HepG2 (cell line): ENCODE measurements around the gene CUL5. TPM values are rescaled to one million over a fixed set of nuclear protein-coding genes. Genes with fewer than 3 reads are reported as not detected.

Experiments
- ATAC-seq: fragments of 200-7000 bp; cut with Tn5 transposase; 3 replicates; pipeline ENCODE4 v1.9.1; 2020; ENCODE audit warnings: mild to moderate bottlenecking, moderate library complexity
- BruUV-seq: library from RNA; stranded (reverse); fragments of 400-500 nt; replicated peaks from 2 replicates; lab custom pipeline; 2021; lab: Mats Ljungman, UMichigan
- CTCF ChIA-PET: fragments of 300-600 bp; formaldehyde crosslinking; extraction: SDS; loops from one replicate; lab custom pipeline; 2021; ENCODE audit warnings: low total read pairs, inconsistent platforms, low intra/inter-chr PET ratio; lab: Yijun Ruan, JAX
- POLR2A ChIA-PET: fragments of 350-600 bp; sonication (Branson Sonifier 250); formaldehyde crosslinking; loops from one replicate; lab custom pipeline; 2020; ENCODE audit warnings: antibody characterized with exemption, inconsistent platforms; lab: Yijun Ruan, JAX
- DNase-seq: peaks from one replicate; pipeline ENCODE4 v3.0.0-alpha.2; 2015; ENCODE audit warnings: low spot score
- FAIRE-seq: peaks from 3 replicates; lab custom pipeline; 2011; peaks lifted over from hg19 to GRCh38; lab: Jason Lieb, UNC
- H2AFZ ChIP-seq: one replicate; pipeline ENCODE4 v1.6.1; 2011; ENCODE audit warnings: low read length, inconsistent platforms
- H3K27ac ChIP-seq: fragments of 300-600 bp; 3 replicates; pipeline ENCODE4 v1.8.0; 2011; ENCODE audit warnings: mixed run types, mild to moderate bottlenecking, mixed read lengths, low read length, inconsistent platforms; ENCODE audit not compliant: insufficient read depth; ENCODE audit errors: extremely low read length
- H3K27me3 ChIP-seq, 2 experiments: fragments of 200-600 bp in 1 of 2; 2 replicates in 1 of 2; 3 replicates in 1 of 2; pipeline versions ENCODE4 v1.6.0 to v1.8.0; 2011; ENCODE audit warnings: low read length in 2 of 2, mild to moderate bottlenecking in 2 of 2, moderate library complexity in 2 of 2, inconsistent platforms in 1 of 2; ENCODE audit not compliant: insufficient read depth in 2 of 2, control insufficient read depth in 1 of 2
- H3K36me3 ChIP-seq, 2 experiments: fragments of 200-600 bp in 1 of 2; replicated peaks in 1 of 2; 2 replicates in 1 of 2; 3 replicates in 1 of 2; pipeline versions ENCODE4 v1.5.1 to v1.8.0; 2011; ENCODE audit warnings: low read length in 2 of 2, inconsistent platforms in 1 of 2; ENCODE audit not compliant: insufficient read depth in 2 of 2, control insufficient read depth in 1 of 2
- H3K4me1 ChIP-seq: 2 replicates; pipeline ENCODE4 v1.5.1; 2012; ENCODE audit warnings: low read length, inconsistent platforms; ENCODE audit not compliant: insufficient read depth
- H3K4me2 ChIP-seq: 2 replicates; pipeline ENCODE4 v1.6.0; 2011; ENCODE audit warnings: low read depth, low read length, inconsistent platforms
- H3K4me3 ChIP-seq, 3 experiments: fragments of 200-600 bp in 1 of 3; sonication (generic), shearing (Covaris generic) in 1 of 3; replicated peaks in 1 of 3; 2 replicates each; pipeline ENCODE4 v1.5.1; 2011 to 2016; ENCODE audit warnings: low read length in 3 of 3, inconsistent platforms in 2 of 3, low read depth in 2 of 3, mild to moderate bottlenecking in 2 of 3, control low read depth in 1 of 3, mixed read lengths in 1 of 3; ENCODE audit not compliant: insufficient read depth in 1 of 3
- H3K79me2 ChIP-seq: one replicate; pipeline ENCODE4 v1.6.1; 2011; ENCODE audit warnings: low read length, inconsistent platforms; ENCODE audit not compliant: insufficient read depth
- H3K9ac ChIP-seq: 2 replicates; pipeline ENCODE4 v1.6.0; 2011; ENCODE audit warnings: mild to moderate bottlenecking, low read depth, low read length, inconsistent platforms; ENCODE audit not compliant: insufficient read depth
- H3K9me3 ChIP-seq: 2 replicates; pipeline ENCODE4 v1.5.1; 2012; ENCODE audit warnings: mild to moderate bottlenecking, low read length
- H4K20me1 ChIP-seq: 2 replicates; pipeline ENCODE4 v1.6.0; 2011; ENCODE audit warnings: inconsistent platforms, mild to moderate bottlenecking, low read length, moderate library complexity; ENCODE audit not compliant: insufficient read depth
- CBFB ChIP-seq: sonication (generic); formaldehyde crosslinking; IDR thresholded peaks from 2 replicates; pipeline ENCODE4 v1.4.0; 2020; ENCODE audit warnings: missing genetic modification reagents
- FOXA1 ChIP-seq, 2 experiments: fragments of 450-650 bp in 1 of 2; sonication (generic) in 1 of 2; formaldehyde crosslinking in 1 of 2; IDR thresholded peaks; 2 replicates each; pipeline versions ENCODE4 v1.4.0 to v1.6.1; 2016 to 2020; ENCODE audit warnings: missing genetic modification reagents in 1 of 2
- GATAD2A ChIP-seq: IDR thresholded peaks from 2 replicates; pipeline ENCODE4 v1.6.1; 2016
- HNRNPUL1 ChIP-seq: fragments of 200-400 bp; formaldehyde crosslinking; IDR thresholded peaks from 2 replicates; pipeline ENCODE4 v1.6.1; 2017; ENCODE audit warnings: low read depth, mild to moderate bottlenecking, low read length, moderate library complexity
- JUN ChIP-seq: sonication (generic); formaldehyde crosslinking; IDR thresholded peaks from 2 replicates; pipeline ENCODE4 v1.4.0; 2020; ENCODE audit warnings: mild to moderate bottlenecking, missing genetic modification reagents
- JUND ChIP-seq: sonication (generic); formaldehyde crosslinking; IDR thresholded peaks from 2 replicates; pipeline ENCODE4 v1.8.0; 2022; ENCODE audit warnings: mild to moderate bottlenecking, missing genetic modification reagents
- MED1 ChIP-seq: sonication (generic); formaldehyde crosslinking; IDR thresholded peaks from 2 replicates; pipeline ENCODE4 v1.4.0; 2020; ENCODE audit warnings: missing genetic modification reagents
- RARG ChIP-seq: sonication (generic); formaldehyde crosslinking; IDR thresholded peaks from 2 replicates; pipeline ENCODE4 v1.4.0; 2020; ENCODE audit warnings: low read depth, mild to moderate bottlenecking, missing genetic modification reagents
- REPIN1 ChIP-seq: sonication (generic); formaldehyde crosslinking; IDR thresholded peaks from 2 replicates; pipeline ENCODE4 v1.8.0; 2022; ENCODE audit warnings: missing genetic modification reagents, low read depth, mild to moderate bottlenecking, borderline replicate concordance
- SMAD9 ChIP-seq: sonication (generic); formaldehyde crosslinking; IDR thresholded peaks from 2 replicates; pipeline ENCODE4 v1.5.1; 2020; ENCODE audit warnings: mild to moderate bottlenecking, missing genetic modification reagents
- ZEB1 ChIP-seq: IDR thresholded peaks from 2 replicates; pipeline ENCODE4 v1.6.1; 2012; ENCODE audit warnings: mild to moderate bottlenecking, low read depth, inconsistent platforms; ENCODE audit not compliant: insufficient replicate concordance
- ZMYM2 ChIP-seq: sonication (generic); formaldehyde crosslinking; IDR thresholded peaks from 2 replicates; pipeline ENCODE4 v1.8.0; 2022; ENCODE audit warnings: mild to moderate bottlenecking, missing genetic modification reagents
- ZNF446 ChIP-seq: sonication (generic); formaldehyde crosslinking; IDR thresholded peaks from 2 replicates; pipeline ENCODE4 v1.5.0; 2020; ENCODE audit warnings: mild to moderate bottlenecking, missing genetic modification reagents
- ZNF629 ChIP-seq: sonication (generic); formaldehyde crosslinking; conservative IDR thresholded peaks from 2 replicates; pipeline ENCODE4 v1.5.0; 2020; ENCODE audit warnings: missing genetic modification reagents
- ZNF644 ChIP-seq: IDR thresholded peaks from 2 replicates; pipeline ENCODE4 v1.6.1; 2016; ENCODE audit warnings: low read depth
- ZNF724P ChIP-seq: sonication (generic); formaldehyde crosslinking; IDR thresholded peaks from 2 replicates; pipeline ENCODE4 v1.8.0; 2022; ENCODE audit warnings: missing genetic modification reagents, borderline replicate concordance
- ZNF776 ChIP-seq: sonication (generic); formaldehyde crosslinking; IDR thresholded peaks from 2 replicates; pipeline ENCODE4 v1.4.0; 2020; ENCODE audit warnings: mild to moderate bottlenecking, missing genetic modification reagents
- ZNF800 ChIP-seq: sonication (generic); formaldehyde crosslinking; IDR thresholded peaks from 2 replicates; pipeline ENCODE4 v1.4.0; 2020; ENCODE audit warnings: missing genetic modification reagents
- ZNF816 ChIP-seq: sonication (generic); formaldehyde crosslinking; IDR thresholded peaks from 2 replicates; pipeline ENCODE4 v1.8.0; 2022; ENCODE audit warnings: missing genetic modification reagents, mild to moderate bottlenecking, borderline replicate concordance
- WGBS: methylation state at CpG from one replicate; pipeline ENCODE4 v1.1.6; 2017; ENCODE audit warnings: low lambda C conversion rate; 5-methylcytosine and 5-hydroxymethylcytosine counted together
- in situ Hi-C: cut with HindIII; loops from 2 replicates; pipeline ENCODE4 v1.10.0; 2017; ENCODE audit warnings: low pct_unique_long_range_greater_than_20kb; ENCODE audit not compliant: extremely low pct_ligation_motif_present
- intact Hi-C: fragments of 100-400 bp; cut with micrococcal nuclease; formaldehyde crosslinking; loops from one replicate; pipeline ENCODE4 v1.10.0; 2022; ENCODE audit not compliant: unreplicated experiment
- polyA plus RNA-seq, 8 experiments: library from polyadenylated mRNA; depleted of rRNA in 3 of 8; stranded (reverse) in 7 of 8; unstranded in 1 of 8; fragments of >200 nt; fragmentation: Illumina TruSeq in 4 of 8; extraction: Trizol in 4 of 8; gene quantifications; 2 replicates each; pipeline versions ENCODE4 v1.2.1 to v1.2.3, GENCODE V29; 2011 to 2016; ENCODE audit warnings: low read depth in 4 of 8, missing spikeins in 1 of 8, mixed read lengths in 1 of 8; ENCODE audit not compliant: insufficient read depth in 1 of 8
- total RNA-seq, 5 experiments: library from RNA; depleted of rRNA; stranded (reverse); fragments of >200 nt; fragmentation: Illumina TruSeq; extraction: Trizol; gene quantifications; 2 replicates each; pipeline ENCODE4 v1.2.3, GENCODE V29; 2016; ENCODE audit warnings: low read depth in 1 of 5
- TF ChIP-seq, protein P1 (sequence below): sonication (generic); formaldehyde crosslinking; IDR thresholded peaks from 2 replicates; pipeline ENCODE4 v1.4.0; 2020; ENCODE audit warnings: mild to moderate bottlenecking, low read depth, missing genetic modification reagents

The CUL5 gene
- total and polyA plus RNA-seq, 2 of the 13 experiments (the other 11 are each of a cell fraction or from before 2014, with no cell fraction given) = 7.0 to 24.7 TPM

DNA sequence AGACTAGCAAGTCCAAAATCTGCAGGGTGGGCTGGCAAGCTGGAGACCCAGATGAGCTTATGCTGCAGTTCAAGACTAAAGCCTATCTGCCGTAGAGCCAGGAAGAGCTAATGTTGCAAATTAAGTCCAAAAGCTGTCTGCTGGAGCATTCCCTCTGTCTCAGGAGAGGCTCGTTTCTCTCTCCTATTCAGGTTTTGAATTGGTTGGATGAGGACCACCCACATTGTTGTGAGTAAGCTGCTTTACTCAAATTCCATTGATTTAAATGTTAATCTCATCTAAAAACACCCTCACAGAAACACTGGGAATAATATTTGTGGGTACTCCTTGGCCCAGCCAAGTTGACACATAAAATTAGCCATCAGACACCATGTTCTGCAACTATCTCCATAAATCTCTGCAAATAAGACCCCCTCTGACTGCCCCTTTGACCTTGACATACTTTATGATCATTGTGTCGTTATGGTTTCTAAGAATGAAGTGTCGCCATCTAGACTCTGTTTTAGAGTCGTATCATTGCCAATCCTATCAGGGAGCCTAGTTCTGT is 16.8 kb upstream of the CUL5 start (continued):
- TF ChIP-seq RARG (CRISPR knock-in tag) = no peak

GRCh38 chr11:107996006-107996776 is 12.5 kb upstream of the CUL5 start:
- Histone ChIP-seq H2AFZ (no peak overlapping the region), H3K4me1 (no peaks in the 10 kb centered on the region), H3K4me2 (no peak overlapping the region), H3K79me2 (no peaks in the 10 kb centered on the region), H3K9me3 (no peaks in the 10 kb centered on the region), H4K20me1 (no peaks in the 10 kb centered on the region), H3K9ac (no peak overlapping the region), H3K4me3 (no peak overlapping the region), H3K36me3 (no peaks in the 10 kb centered on the region), H3K27ac (no peak overlapping the region), H3K27me3 (peaks cover 2 to 7% of the 10 kb centered on the region in 2 experiments; a peak in 1 of 5 replicates)
- ChIA-PET POLR2A (no interaction called here), CTCF (no interaction called here)
- TF ChIP-seq SMAD9 (CRISPR knock-in tag) = no peak
- TF ChIP-seq ZNF446 (CRISPR knock-in tag) = no peak
- TF ChIP-seq FOXA1 (IDR thresholded peaks at IDR 0.05) = no peak
- TF ChIP-seq FOXA1 (CRISPR knock-in tag; IDR thresholded peaks at IDR 0.05) = no peak
- no peak for TF ChIP-seq HNRNPUL1
- TF ChIP-seq, protein P1, sequence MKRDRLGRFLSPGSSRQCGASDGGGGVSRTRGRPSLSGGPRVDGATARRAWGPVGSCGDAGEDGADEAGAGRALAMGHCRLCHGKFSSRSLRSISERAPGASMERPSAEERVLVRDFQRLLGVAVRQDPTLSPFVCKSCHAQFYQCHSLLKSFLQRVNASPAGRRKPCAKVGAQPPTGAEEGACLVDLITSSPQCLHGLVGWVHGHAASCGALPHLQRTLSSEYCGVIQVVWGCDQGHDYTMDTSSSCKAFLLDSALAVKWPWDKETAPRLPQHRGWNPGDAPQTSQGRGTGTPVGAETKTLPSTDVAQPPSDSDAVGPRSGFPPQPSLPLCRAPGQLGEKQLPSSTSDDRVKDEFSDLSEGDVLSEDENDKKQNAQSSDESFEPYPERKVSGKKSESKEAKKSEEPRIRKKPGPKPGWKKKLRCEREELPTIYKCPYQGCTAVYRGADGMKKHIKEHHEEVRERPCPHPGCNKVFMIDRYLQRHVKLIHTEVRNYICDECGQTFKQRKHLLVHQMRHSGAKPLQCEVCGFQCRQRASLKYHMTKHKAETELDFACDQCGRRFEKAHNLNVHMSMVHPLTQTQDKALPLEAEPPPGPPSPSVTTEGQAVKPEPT = no peak
- TF ChIP-seq GATAD2A (CRISPR knock-in tag) = no peak
- no peak for TF ChIP-seq ZNF800 (CRISPR knock-in tag)
- TF ChIP-seq JUN (CRISPR knock-in tag) = no peak
- TF ChIP-seq ZMYM2 (CRISPR knock-in tag) = no peak
- TF ChIP-seq ZNF629 (CRISPR knock-in tag) = no peak
- TF ChIP-seq ZNF724P (CRISPR knock-in tag) = no peak
- no peak for TF ChIP-seq REPIN1
- no peak for TF ChIP-seq ZNF644
- TF ChIP-seq CBFB = no peak
- no peak for TF ChIP-seq MED1
- no peak for TF ChIP-seq ZEB1
- no peak for TF ChIP-seq JUND
- no peak for TF ChIP-seq ZNF816 (CRISPR knock-in tag)
- no peak for TF ChIP-seq ZNF776
- FAIRE-seq = no peak
- no peak for DNase-seq
- no peak for ATAC-seq
- intact Hi-C loops = no loop called here
- 24% methylated on average over 4 of the region's 5 CpGs for WGBS
- in situ Hi-C loops = loop anchor here (25.0 kb wide), 1 partner anchor 109 kb away; no protein-coding TSS in a partner anchor
- no TSS peak for BruUV-seq
